ENCODE data around the gene OR51T1.

GRCh38 chr11:4862447-4863236 is 19.1 kb upstream of the OR51T1 start:
- TF ChIP-seq, protein P1, sequence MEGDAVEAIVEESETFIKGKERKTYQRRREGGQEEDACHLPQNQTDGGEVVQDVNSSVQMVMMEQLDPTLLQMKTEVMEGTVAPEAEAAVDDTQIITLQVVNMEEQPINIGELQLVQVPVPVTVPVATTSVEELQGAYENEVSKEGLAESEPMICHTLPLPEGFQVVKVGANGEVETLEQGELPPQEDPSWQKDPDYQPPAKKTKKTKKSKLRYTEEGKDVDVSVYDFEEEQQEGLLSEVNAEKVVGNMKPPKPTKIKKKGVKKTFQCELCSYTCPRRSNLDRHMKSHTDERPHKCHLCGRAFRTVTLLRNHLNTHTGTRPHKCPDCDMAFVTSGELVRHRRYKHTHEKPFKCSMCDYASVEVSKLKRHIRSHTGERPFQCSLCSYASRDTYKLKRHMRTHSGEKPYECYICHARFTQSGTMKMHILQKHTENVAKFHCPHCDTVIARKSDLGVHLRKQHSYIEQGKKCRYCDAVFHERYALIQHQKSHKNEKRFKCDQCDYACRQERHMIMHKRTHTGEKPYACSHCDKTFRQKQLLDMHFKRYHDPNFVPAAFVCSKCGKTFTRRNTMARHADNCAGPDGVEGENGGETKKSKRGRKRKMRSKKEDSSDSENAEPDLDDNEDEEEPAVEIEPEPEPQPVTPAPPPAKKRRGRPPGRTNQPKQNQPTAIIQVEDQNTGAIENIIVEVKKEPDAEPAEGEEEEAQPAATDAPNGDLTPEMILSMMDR (IDR thresholded peaks at IDR 0.05): no peak
- no peak for TF ChIP-seq EZH2 (IDR thresholded peaks at IDR 0.05; ENCODE audit: borderline replicate concordance, insufficient read depth, low read depth, low read length, poor library complexity, severe bottlenecking)

All from B cell (primary cell).